ENCODE data around the gene PKN2.

DNA sequence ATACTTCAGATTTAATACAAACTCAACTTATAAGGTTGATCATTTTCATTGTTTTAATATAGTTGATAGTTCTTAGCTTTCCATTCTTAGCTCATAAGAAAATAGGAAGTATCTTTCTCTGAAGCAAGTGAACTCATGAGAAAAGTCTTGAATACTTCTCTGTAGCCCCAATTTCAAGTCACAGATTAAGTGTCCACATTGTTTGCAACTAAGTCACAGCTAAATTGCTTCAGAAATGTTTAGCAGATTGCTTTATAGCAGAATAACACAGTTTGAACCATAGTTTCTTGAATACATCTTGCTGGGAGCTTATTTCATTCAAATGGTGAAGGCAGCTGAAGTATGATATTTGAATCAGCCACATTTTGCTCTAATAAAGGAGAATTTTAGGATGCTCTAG lies 10.6 kb upstream of the PKN2 start:
- TF ChIP-seq, protein P1, sequence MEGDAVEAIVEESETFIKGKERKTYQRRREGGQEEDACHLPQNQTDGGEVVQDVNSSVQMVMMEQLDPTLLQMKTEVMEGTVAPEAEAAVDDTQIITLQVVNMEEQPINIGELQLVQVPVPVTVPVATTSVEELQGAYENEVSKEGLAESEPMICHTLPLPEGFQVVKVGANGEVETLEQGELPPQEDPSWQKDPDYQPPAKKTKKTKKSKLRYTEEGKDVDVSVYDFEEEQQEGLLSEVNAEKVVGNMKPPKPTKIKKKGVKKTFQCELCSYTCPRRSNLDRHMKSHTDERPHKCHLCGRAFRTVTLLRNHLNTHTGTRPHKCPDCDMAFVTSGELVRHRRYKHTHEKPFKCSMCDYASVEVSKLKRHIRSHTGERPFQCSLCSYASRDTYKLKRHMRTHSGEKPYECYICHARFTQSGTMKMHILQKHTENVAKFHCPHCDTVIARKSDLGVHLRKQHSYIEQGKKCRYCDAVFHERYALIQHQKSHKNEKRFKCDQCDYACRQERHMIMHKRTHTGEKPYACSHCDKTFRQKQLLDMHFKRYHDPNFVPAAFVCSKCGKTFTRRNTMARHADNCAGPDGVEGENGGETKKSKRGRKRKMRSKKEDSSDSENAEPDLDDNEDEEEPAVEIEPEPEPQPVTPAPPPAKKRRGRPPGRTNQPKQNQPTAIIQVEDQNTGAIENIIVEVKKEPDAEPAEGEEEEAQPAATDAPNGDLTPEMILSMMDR (IDR thresholded peaks at IDR 0.05; ENCODE audit: borderline replicate concordance, extremely low read depth, low read length, poor library complexity, severe bottlenecking), result no peak
- no peak for TF ChIP-seq EZH2 (IDR thresholded peaks at IDR 0.05; ENCODE audit: borderline replicate concordance, low read depth, low read length, severe bottlenecking)

Data from DND-41 (cell line).